HG02938 (cell line): ENCODE results near the gene RCHY1.
"Not testable (repeated sequence)": the region's sequence is repeated elsewhere in the genome, so short reads cannot be mapped to it uniquely, and the experiment has no call there.

ENCODE experiments used
- ATAC-seq: cut with Tn5 transposase; IDR thresholded peaks from one replicate; pipeline ENCODE4 v1.9.1; 2021; ENCODE audit warnings: mild to moderate bottlenecking, moderate library complexity; ENCODE audit not compliant: unreplicated experiment

RCHY1 gene

GRCh38 chr4:75516144-75516543, 1.9 kb upstream of the RCHY1 start:
- no peak for ATAC-seq

DNA sequence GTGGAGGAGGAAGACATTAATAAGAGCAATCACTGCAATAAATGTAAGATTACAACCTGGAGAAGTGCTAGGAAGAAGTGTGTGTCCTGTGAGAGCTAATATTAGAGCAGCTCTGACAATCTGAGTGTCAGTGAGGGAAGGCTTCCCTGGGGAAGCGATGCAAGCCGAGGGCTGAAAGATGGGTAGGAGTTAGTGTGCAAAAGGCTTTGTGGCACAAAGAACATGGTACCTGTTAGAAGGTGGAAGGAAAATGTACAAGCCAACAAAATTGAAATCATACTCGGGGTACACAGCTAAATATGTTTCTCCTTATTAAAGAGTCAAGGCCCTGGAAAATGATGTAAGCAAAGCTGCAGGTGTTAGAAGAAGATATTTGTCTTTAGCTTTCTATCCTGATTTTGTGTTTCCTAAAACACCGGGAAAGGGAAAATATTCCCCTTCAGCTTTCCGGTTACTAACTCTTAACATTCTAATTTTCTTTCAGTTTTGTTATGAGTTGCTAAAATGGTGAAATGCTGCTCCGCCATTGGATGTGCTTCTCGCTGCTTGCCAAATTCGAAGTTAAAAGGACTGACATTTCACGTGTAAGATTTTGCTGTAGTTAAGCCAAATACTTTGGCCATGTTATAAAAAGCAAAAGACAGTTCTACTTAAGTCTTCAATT, 878 bp upstream of the RCHY1 start:
- ATAC-seq = peak; percentile 1

GRCh38 chr4:75513526-75514130, 575 bp downstream of the RCHY1 start:
- ATAC-seq = no peak

GRCh38 chr4:75512386-75513211, 1.6 kb downstream of the RCHY1 start:
- ATAC-seq = no peak

GRCh38 chr4:75511841-75512240, 2.4 kb downstream of the RCHY1 start:
- ATAC-seq = no peak

DNA sequence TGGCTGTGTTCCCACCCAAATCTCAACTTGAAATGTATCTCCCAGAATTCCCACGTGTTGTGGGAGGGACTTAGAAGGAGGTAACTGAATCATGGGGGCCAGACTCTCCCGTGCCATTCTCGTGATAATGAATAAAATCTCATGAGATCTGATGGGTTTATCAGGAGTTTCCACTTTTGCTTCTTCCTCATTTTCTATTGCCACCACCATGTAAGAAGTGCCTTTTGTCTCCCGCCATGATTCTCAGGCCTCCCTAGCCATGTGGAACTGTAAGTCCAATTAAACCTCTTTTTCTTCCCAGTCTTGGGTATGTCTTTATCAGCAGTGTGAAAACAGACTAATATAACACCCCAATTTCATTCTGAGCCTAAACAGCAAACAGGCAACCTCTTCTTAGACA, 4.6 kb downstream of the RCHY1 start:
- not testable (repeated sequence) for ATAC-seq

GRCh38 chr4:75505630-75506029, 8.6 kb downstream of the RCHY1 start:
- no peak for ATAC-seq

- no peak for ATAC-seq
Measured at GRCh38 chr4:75502671-75503070, 11.5 kb downstream of the RCHY1 start.

DNA sequence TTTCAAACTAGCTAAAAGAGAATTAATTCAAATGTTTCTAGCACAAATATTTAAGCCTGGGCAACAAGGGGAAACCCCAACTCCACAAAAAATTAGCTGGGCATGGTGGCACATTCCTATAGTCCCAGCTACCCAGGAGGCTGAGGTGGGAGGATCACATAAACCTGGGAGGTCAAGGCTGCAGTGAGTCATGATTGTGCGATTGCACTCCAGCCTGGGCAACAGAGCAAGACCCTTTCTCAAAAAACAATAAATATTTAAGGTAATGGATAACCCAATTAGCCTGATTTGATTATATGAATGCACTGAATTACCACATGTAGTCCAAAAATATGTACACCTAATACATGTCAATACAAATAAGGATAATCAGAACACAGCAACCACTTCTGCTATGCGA, 14.3 kb downstream of the RCHY1 start:
- no peak for ATAC-seq

- no peak for ATAC-seq
Measured at GRCh38 chr4:75498041-75498440, 16.2 kb downstream of the RCHY1 start.

DNA sequence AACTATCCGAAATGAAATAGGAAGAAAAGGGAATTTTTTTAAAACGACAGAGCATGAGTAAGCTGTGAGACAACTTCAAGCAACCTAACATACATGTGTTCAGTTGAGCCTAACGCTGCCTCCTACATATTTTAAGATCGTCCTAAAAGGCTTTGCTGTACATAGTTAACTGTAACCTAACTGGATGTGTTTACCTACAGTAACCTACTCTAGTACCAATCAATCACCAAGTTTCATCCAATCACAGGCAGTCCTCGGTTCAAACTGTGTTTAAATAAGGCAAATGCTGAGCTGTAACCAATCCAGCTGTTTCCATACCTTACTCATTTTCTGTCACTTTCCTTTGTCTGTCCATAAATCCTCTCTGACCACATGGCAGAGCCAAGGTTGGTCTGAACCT, 17.1 kb downstream of the RCHY1 start:
- no peak for ATAC-seq

- ATAC-seq = no peak
Measured at GRCh38 chr4:75496406-75496805, 17.8 kb downstream of the RCHY1 start.

DNA sequence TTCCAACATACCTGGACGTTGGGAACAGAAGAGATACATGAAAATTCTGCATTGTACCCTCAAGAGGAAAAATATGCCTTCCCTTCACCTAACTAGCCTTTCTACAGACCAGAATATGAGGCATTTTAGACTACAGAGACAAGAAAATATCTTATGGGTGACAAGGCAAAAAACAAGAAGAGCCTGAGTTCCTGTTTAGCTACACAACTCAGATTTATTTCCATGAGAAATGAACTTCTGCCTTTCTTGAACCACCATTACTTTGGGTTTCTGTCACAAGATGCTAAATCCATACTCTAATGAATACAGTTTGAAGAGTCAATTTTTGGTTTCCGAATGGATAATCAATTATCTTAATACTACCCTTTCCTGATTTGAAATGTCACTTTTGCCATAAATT, 18.7 kb downstream of the RCHY1 start:
- no peak for ATAC-seq

GRCh38 chr4:75494563-75494962, 19.6 kb downstream of the RCHY1 start:
- ATAC-seq = no peak

- ATAC-seq = no peak
Measured at GRCh38 chr4:75490155-75490554, 24.0 kb downstream of the RCHY1 start.

DNA sequence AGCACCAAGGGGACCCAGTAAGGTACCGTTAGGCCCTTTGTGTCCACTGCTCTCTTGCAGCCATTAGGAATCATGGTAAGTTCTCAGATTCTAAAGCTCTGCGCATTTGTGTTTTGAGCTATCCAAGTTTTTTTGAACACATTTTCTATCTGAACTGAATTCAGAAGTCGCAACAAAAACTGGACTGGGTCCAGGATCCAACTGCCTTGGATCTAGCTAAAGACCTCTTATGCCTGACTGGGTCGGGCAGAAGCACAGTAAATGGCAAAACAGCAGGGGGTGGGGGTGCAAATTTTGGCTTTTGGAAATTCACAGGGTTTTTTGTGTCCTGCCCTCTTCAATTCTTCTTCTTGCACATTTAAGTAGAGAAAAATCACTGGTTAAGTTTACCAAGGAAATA, 30.0 kb downstream of the RCHY1 start:
- no peak for ATAC-seq

DNA sequence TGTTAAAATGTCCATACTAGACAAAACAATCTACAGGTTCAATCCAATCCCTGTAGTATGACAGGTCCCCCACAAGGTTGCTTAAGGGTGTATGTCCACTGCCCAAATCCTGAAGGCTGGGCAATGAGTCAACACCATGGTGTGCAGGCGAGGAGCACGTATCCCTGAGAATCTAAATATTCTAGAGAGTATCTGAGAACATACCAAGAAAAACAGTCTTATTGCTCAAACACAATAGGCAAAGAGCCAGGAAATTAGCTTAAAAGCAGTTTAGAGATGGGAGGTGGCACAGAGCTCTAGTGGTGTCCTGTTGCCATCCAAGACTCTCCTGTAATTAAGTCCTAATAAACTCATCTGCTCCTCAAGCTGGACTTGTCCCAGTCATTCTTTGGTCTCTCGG, 37.0 kb downstream of the RCHY1 start:
- ATAC-seq = no peak

GRCh38 chr4:75470738-75471137, 43.5 kb downstream of the RCHY1 start:
- no peak for ATAC-seq

- no peak for ATAC-seq
Measured at GRCh38 chr4:75469896-75470295, 44.3 kb downstream of the RCHY1 start.

GRCh38 chr4:75457365-75457764, 56.8 kb downstream of the RCHY1 start:
- ATAC-seq = no peak

GRCh38 chr4:75434105-75434504, 80.1 kb downstream of the RCHY1 start:
- no peak for ATAC-seq

- ATAC-seq = no peak
Measured at GRCh38 chr4:75432683-75433082, 81.5 kb downstream of the RCHY1 start.
